Measurements from ENCODE around the gene ZNF652.
"Not testable (repeated sequence)": the region's sequence is repeated elsewhere in the genome, so short reads cannot be mapped to it uniquely, and the experiment has no call there.

Gene ZNF652

DNA sequence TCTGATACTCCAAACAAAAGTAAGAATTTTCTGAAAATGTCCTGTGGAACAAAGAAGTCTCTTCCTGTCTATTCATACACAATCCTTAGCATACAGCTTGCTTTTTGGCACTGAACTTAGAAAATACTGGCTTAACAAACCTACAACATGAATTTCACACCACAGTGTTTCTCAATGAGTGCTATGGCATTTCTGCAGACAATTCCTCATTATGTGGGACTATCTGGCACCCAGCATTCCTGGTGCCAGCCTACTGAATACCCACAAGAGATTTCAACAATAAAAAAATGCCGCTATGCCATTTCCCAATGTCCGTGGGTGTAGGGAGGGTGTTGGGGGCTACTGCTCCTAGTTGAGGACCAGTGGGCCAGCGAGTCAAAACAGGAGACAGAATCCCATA lies 62.1 kb downstream of the ZNF652 start:
- no peak overlapping the region for H3K27ac ChIP-seq (ENCODE audit: low read depth, low read length)
- no peak overlapping the region for H3K9ac ChIP-seq (ENCODE audit: low read depth, low read length)
- H3K4me1 ChIP-seq (ENCODE audit: control insufficient read depth, insufficient read depth, low read length) = no peaks in the 10 kb centered on the region
- no peaks in the 10 kb centered on the region for H3K27me3 ChIP-seq (ENCODE audit: control insufficient read depth, insufficient read depth, low read length)
- no peak overlapping the region for H3K4me3 ChIP-seq (ENCODE audit: low read depth, low read length)
- H3K36me3 ChIP-seq (ENCODE audit: control insufficient read depth, insufficient read depth, low read length) = peaks cover 20% of the 10 kb centered on the region
- H3K9me3 ChIP-seq (ENCODE audit: control insufficient read depth, insufficient read depth, low read length) = no peaks in the 10 kb centered on the region

DNA sequence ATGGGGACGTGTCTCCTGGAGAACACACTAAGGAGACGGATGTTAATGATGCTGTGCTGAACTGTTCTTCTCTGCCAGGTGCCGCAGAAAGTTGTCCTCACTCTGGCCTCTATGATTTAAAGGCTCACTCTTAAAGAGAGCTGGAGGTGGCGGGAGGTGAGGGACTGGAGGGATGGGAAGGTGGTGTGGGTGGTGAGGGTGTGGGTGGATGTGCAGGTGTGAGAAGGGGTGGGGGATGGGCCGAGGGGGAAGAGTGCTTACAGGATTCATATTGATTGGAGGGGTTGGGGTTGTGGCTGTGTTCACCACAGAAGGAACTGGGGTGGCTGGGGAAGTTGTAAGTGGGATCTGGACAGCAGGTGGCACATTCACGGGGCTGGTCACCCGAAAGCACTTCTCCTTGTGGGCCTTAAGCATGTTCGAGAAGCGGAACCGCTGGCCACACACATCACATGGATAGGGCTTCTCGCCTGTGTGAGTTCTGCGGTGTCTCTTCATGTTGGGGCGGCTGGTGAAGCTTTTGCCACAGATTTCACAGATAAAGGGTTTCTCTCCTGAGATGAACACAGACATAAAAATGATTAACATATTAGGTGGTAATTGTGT lies 63.6 kb downstream of the ZNF652 start:
- H3K9ac ChIP-seq (ENCODE audit: low read depth, low read length) = no peak overlapping the region
- H3K27ac ChIP-seq (ENCODE audit: low read depth, low read length) = no peak overlapping the region
- no peak overlapping the region for H3K4me3 ChIP-seq (ENCODE audit: low read depth, low read length)
- H3K4me1 ChIP-seq (ENCODE audit: control insufficient read depth, insufficient read depth, low read length) = no peaks in the 10 kb centered on the region
- H3K27me3 ChIP-seq (ENCODE audit: control insufficient read depth, insufficient read depth, low read length) = no peaks in the 10 kb centered on the region
- H3K36me3 ChIP-seq (ENCODE audit: control insufficient read depth, insufficient read depth, low read length) = peaks cover 15% of the 10 kb centered on the region
- no peaks in the 10 kb centered on the region for H3K9me3 ChIP-seq (ENCODE audit: control insufficient read depth, insufficient read depth, low read length)

DNA sequence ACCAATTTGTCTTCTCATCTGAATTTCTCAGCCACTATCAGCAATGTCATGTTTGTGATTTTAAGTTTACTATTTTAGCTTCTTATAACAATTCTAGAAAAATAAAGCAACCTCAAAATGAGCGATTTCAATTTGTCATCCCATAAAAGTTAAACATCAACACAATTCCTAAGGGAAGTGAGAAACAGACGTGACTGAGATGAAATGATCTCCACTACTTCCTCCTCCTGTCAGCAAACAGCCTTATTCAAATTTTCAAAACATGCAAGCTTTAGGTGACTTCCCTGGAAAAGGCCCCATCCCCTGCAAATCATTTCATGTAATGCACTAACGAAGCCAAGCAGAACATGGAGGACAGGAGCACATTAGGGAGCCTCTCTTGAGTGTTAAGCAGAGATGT lies 64.9 kb downstream of the ZNF652 start:
- Histone ChIP-seq H3K4me3 (ENCODE audit: low read depth, low read length) (no peak overlapping the region), H3K27ac (ENCODE audit: low read depth, low read length) (no peak overlapping the region), H3K9me3 (ENCODE audit: control insufficient read depth, insufficient read depth, low read length) (no peaks in the 10 kb centered on the region), H3K9ac (ENCODE audit: low read depth, low read length) (no peak overlapping the region), H3K36me3 (ENCODE audit: control insufficient read depth, insufficient read depth, low read length) (peaks cover 15% of the 10 kb centered on the region), H3K4me1 (ENCODE audit: control insufficient read depth, insufficient read depth, low read length) (no peaks in the 10 kb centered on the region), H3K27me3 (ENCODE audit: control insufficient read depth, insufficient read depth, low read length) (no peaks in the 10 kb centered on the region)

DNA sequence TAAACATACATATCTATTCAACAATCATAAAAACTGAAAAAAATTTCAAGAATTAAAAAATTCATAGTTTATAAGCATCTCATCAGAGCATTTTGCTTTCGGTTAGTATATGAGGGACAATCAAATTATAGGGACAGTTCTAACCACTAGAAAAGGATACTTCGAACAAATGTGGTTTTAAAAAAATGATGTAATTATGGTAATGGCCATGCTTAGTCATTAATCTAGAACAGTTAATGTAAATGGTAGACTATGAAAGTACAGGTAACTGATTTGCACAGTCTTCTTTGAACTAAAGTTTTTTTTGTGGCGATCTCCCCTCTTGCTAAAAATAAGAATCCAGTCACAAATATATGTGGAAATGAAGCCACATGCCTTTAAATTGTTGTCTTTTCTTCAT lies 67.9 kb downstream of the ZNF652 start:
- Histone ChIP-seq H3K4me3 (ENCODE audit: low read depth, low read length) (no peak overlapping the region), H3K4me1 (ENCODE audit: control insufficient read depth, insufficient read depth, low read length) (no peaks in the 10 kb centered on the region), H3K27me3 (ENCODE audit: control insufficient read depth, insufficient read depth, low read length) (no peaks in the 10 kb centered on the region), H3K27ac (ENCODE audit: low read depth, low read length) (no peak overlapping the region), H3K9ac (ENCODE audit: low read depth, low read length) (no peak overlapping the region), H3K9me3 (ENCODE audit: control insufficient read depth, insufficient read depth, low read length) (no peaks in the 10 kb centered on the region), H3K36me3 (ENCODE audit: control insufficient read depth, insufficient read depth, low read length) (peaks cover 22% of the 10 kb centered on the region)

DNA sequence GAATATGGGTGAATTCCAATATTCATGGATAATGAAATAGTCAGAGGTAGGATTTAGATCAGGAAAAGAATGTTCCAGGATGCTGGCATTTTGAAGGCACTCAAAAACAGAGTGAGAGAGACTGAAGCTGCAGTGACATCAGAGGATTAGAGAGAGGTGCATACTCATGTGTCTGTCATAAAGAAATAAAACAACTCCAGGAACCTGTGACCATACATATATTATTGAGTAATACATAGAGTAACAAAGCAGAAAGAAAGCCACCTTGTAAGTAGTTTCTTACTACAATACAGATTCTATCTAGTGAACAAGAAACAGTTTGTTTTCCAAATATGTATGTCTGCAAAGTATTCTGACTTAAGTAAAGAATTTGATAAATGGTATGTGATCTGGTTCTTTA lies 69.1 kb downstream of the ZNF652 start:
- no peaks in the 10 kb centered on the region for H3K9me3 ChIP-seq (ENCODE audit: control insufficient read depth, insufficient read depth, low read length)
- no peak overlapping the region for H3K9ac ChIP-seq (ENCODE audit: low read depth, low read length)
- H3K27me3 ChIP-seq (ENCODE audit: control insufficient read depth, insufficient read depth, low read length) = no peaks in the 10 kb centered on the region
- H3K27ac ChIP-seq (ENCODE audit: low read depth, low read length) = no peak overlapping the region
- H3K36me3 ChIP-seq (ENCODE audit: control insufficient read depth, insufficient read depth, low read length) = peaks cover 16% of the 10 kb centered on the region
- H3K4me1 ChIP-seq (ENCODE audit: control insufficient read depth, insufficient read depth, low read length) = no peaks in the 10 kb centered on the region
- no peak overlapping the region for H3K4me3 ChIP-seq (ENCODE audit: low read depth, low read length)

DNA sequence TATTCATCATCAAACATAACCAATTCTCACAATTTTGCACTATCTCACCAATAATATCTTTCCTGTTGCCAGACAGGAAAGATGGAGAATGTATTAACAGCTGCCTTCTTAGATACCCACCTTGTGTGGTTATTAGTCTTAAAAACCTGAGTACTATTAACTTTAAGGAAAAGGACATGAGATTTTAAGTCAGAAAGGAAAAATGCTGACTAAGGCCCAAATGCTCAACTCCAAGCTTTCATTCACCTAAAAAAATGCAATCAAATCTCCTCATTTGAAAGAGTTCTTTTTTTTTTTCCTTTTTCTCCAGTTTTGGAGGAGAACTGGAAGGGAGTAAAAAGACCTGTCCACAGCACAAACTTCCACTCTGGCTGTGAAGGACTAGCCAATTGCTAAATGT lies 70.1 kb downstream of the ZNF652 start:
- Histone ChIP-seq H3K4me3 (ENCODE audit: low read depth, low read length) (no peak overlapping the region), H3K27ac (ENCODE audit: low read depth, low read length) (no peak overlapping the region), H3K9me3 (ENCODE audit: control insufficient read depth, insufficient read depth, low read length) (no peaks in the 10 kb centered on the region), H3K27me3 (ENCODE audit: control insufficient read depth, insufficient read depth, low read length) (no peaks in the 10 kb centered on the region), H3K36me3 (ENCODE audit: control insufficient read depth, insufficient read depth, low read length) (peaks cover 9% of the 10 kb centered on the region; the same call in 1 of the 2 replicates), H3K9ac (ENCODE audit: low read depth, low read length) (no peak overlapping the region), H3K4me1 (ENCODE audit: control insufficient read depth, insufficient read depth, low read length) (no peaks in the 10 kb centered on the region)

DNA sequence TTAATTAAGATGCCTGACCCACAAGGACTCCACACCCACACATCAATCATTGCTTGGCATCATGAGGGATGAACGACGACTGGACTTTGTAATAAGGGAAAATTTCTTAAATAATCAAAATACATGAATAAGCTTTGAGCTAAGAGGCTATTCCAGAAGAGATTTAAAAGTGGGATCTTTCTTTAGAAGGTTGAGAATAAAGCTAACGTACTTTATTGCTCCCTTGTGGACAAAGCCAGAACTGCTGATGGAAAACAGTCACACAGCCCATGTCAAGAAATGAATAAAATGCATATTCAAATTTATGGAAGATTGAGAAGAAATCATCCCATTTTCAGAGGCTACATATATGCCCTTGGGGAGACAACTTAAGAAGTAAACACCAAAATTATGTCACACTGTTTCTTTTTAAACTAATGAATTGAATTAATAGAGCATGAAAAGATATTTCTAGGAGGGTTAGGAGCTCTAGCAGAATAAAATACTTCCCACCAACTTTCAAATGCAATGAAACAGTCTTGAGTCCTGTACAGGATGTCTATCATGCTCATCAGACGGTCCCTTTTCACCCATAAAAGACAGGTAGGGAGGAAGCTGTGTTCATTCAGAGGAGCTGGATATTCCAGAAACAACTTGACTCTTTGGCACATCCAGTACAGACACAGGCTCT lies 71.2 kb downstream of the ZNF652 start:
- peaks cover 7% of the 10 kb centered on the region; the same call in 1 of the 2 replicates for H3K36me3 ChIP-seq (ENCODE audit: control insufficient read depth, insufficient read depth, low read length)
- H3K9ac ChIP-seq (ENCODE audit: low read depth, low read length) = no peak overlapping the region
- H3K4me1 ChIP-seq (ENCODE audit: control insufficient read depth, insufficient read depth, low read length) = no peaks in the 10 kb centered on the region; the same call in 1 of the 2 replicates
- H3K27me3 ChIP-seq (ENCODE audit: control insufficient read depth, insufficient read depth, low read length) = no peaks in the 10 kb centered on the region
- no peak overlapping the region for H3K27ac ChIP-seq (ENCODE audit: low read depth, low read length)
- no peak overlapping the region for H3K4me3 ChIP-seq (ENCODE audit: low read depth, low read length)
- H3K9me3 ChIP-seq (ENCODE audit: control insufficient read depth, insufficient read depth, low read length) = no peaks in the 10 kb centered on the region

DNA sequence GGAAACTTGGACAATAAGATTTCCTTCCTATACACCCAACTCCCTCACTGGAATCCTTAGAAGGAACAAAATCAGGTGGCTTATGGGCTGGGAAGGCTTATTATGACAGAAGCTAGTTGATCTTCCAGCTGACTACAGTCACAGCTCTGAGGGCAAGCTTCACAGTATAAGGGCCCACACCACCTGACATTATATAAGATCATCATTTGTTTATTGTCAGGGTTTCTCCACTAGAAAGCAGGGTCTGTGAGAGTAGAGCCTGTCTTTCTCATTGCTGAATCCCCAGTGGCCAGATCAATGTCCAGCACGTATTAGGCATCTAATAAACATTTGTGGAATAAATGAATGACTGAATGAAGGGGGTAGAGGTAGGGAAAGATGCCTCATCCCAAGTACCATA lies 73.7 kb downstream of the ZNF652 start:
- H3K36me3 ChIP-seq (ENCODE audit: control insufficient read depth, insufficient read depth, low read length) = peaks cover 7% of the 10 kb centered on the region; the same call in 1 of the 2 replicates
- H3K9ac ChIP-seq (ENCODE audit: low read depth, low read length) = no peak overlapping the region
- H3K27me3 ChIP-seq (ENCODE audit: control insufficient read depth, insufficient read depth, low read length) = no peaks in the 10 kb centered on the region
- H3K4me1 ChIP-seq (ENCODE audit: control insufficient read depth, insufficient read depth, low read length) = no peaks in the 10 kb centered on the region; the same call in 1 of the 2 replicates
- no peak overlapping the region for H3K4me3 ChIP-seq (ENCODE audit: low read depth, low read length)
- H3K9me3 ChIP-seq (ENCODE audit: control insufficient read depth, insufficient read depth, low read length) = no peaks in the 10 kb centered on the region
- H3K27ac ChIP-seq (ENCODE audit: low read depth, low read length) = no peak overlapping the region

DNA sequence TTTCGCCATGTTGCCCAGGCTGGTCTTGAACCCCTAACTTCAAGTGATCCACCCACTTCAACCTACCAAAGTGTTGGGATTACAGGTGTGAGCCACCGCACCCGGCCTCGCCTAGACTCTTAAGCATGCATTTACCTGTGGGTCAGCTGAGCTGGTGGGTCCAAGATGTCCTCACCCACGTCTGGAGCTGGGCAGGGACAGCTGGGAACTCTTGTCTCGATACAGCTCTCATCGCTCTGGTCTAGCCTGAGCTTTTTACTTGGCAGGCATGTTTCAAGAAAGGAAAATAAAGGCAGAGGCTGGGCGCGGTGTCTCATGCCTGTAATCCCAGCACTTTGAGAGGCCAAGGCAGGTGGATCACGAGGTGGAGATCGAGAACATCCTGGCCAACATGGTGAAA lies 74.6 kb downstream of the ZNF652 start:
- Histone ChIP-seq H3K4me1 (ENCODE audit: control insufficient read depth, insufficient read depth, low read length) (no peaks in the 10 kb centered on the region; the same call in 1 of the 2 replicates), H3K36me3 (ENCODE audit: control insufficient read depth, insufficient read depth, low read length) (peaks cover 7% of the 10 kb centered on the region; the same call in 1 of the 2 replicates), H3K4me3 (ENCODE audit: low read depth, low read length) (no peak overlapping the region), H3K27me3 (ENCODE audit: control insufficient read depth, insufficient read depth, low read length) (no peaks in the 10 kb centered on the region), H3K9me3 (ENCODE audit: control insufficient read depth, insufficient read depth, low read length) (no peaks in the 10 kb centered on the region), H3K27ac (ENCODE audit: low read depth, low read length) (no peak overlapping the region), H3K9ac (ENCODE audit: low read depth, low read length) (no peak overlapping the region)

DNA sequence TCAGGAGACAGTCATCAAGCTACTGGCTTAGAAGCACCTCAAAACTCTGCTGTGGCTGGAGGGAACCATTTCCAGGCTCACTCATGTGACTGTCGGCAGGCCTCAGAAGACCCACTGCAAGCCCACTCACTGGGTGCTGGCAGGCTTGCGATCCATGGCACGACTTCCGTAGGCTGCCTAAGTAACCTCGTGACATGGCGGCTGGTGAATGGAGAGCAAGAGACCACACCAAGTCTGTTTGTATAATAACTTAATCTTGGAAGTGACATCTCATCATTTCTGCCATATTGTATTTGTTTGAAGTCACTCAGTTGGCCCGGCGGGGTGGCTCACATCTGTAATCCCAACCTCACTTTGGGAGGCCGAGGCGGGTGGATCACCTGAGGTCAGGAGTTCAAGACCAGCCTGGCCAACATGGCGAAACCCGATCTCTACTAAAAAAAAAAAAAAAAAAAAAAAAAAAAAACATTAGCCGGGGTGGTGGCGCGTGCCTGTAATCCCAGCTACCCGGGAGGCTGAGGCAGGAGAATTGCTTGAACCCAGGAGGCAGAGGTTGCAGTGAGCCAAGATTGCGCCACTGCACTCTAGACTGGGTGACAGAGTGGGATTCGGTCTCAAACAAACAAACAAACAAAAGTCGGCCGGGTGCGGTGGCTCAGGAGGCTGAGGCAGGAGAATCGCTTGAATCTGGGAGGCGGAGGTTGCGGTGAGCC lies 75.6 kb downstream of the ZNF652 start:
- not testable (repeated sequence) for H3K27ac ChIP-seq (ENCODE audit: low read depth, low read length); H3K36me3 ChIP-seq (ENCODE audit: control insufficient read depth, insufficient read depth, low read length); H3K9me3 ChIP-seq (ENCODE audit: control insufficient read depth, insufficient read depth, low read length); H3K4me1 ChIP-seq (ENCODE audit: control insufficient read depth, insufficient read depth, low read length); H3K27me3 ChIP-seq (ENCODE audit: control insufficient read depth, insufficient read depth, low read length); H3K4me3 ChIP-seq (ENCODE audit: low read depth, low read length); H3K9ac ChIP-seq (ENCODE audit: low read depth, low read length)

DNA sequence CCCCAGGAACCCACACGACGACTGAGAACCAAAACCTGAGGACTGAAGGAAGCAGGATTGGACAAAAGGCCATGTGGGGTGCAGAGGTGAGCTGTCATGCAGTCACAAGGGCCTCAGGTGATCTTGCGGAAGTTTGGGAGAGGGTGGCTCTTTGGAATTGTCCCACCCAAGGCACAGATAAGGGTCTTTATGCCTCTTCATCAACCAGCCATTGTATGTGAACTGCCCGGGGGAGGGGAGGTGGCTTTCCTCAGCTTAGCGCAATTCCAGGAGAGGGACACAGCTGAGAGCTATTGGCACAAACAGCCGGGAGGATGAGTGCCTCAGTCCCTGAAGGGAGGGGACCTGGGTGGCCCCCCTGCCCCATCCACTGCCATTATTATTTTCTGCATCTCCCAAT lies 76.3 kb downstream of the ZNF652 start:
- no peaks in the 10 kb centered on the region for H3K9me3 ChIP-seq (ENCODE audit: control insufficient read depth, insufficient read depth, low read length)
- H3K36me3 ChIP-seq (ENCODE audit: control insufficient read depth, insufficient read depth, low read length) = no peaks in the 10 kb centered on the region
- H3K4me3 ChIP-seq (ENCODE audit: low read depth, low read length) = no peak overlapping the region
- no peak overlapping the region for H3K9ac ChIP-seq (ENCODE audit: low read depth, low read length)
- no peaks in the 10 kb centered on the region for H3K27me3 ChIP-seq (ENCODE audit: control insufficient read depth, insufficient read depth, low read length)
- no peak overlapping the region for H3K27ac ChIP-seq (ENCODE audit: low read depth, low read length)
- no peaks in the 10 kb centered on the region; the same call in 1 of the 2 replicates for H3K4me1 ChIP-seq (ENCODE audit: control insufficient read depth, insufficient read depth, low read length)
